ENCODE measurements around the gene C9orf40.

DNA sequence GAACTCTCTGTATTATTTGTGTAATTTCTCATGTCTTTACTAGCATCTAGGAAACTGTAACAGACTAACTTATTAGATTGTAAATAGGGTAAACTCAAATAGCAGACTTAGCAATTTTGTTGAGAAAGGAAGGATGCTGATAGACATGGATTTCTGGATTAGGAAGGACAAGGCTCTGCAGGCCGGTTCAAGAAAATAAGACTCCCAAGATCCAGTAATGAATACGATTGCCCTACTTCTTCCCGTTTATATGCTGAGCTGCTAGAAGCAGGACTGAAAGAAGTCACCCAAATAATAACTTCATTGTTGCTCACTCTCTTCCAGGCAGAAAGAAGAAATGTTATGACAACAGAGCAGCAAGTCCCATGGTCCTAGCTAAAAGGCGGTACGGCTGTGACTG lies 22.8 kb upstream of the C9orf40 start:
- TF ChIP-seq CTCF (IDR thresholded peaks at IDR 0.05) (no peak), POLR2A (IDR thresholded peaks at IDR 0.05) (no peak)

Measured in esophagus squamous epithelium (tissue), 4 donors.